CD4-positive, CD25-positive, alpha-beta regulatory T cell (primary cell): ENCODE results near the gene TMEM178A. TPM values are rescaled to one million over a fixed set of nuclear protein-coding genes. Genes with fewer than 3 reads are reported as not detected.

ENCODE experiments used
- ATAC-seq, 2 donors: fragments of 150-1000 bp; cut with Tn5 transposase; one replicate each; pipeline ENCODE4 v1.10.0; 2021; ENCODE audit warnings: low read depth in 2 of 2, moderate number of reproducible peaks in 2 of 2, moderate library complexity in 1 of 2
- DNase-seq, 3 donors: peaks; one replicate each; pipeline versions ENCODE4 v3.0.0 to v3.0.0-alpha.2; 2012 to 2022; ENCODE audit warnings: mixed read lengths in 1 of 3
- H3K27ac ChIP-seq: one replicate; pipeline ENCODE4 v1.7.0; 2013; ENCODE audit warnings: mild to moderate bottlenecking, low read length; ENCODE audit not compliant: insufficient read depth, poor library complexity, severe bottlenecking
- H3K27me3 ChIP-seq: one replicate; pipeline ENCODE4 v1.7.0; 2013; ENCODE audit warnings: low read length; ENCODE audit not compliant: control insufficient read depth, insufficient read depth
- H3K36me3 ChIP-seq: one replicate; pipeline ENCODE4 v1.7.0; 2013; ENCODE audit warnings: mild to moderate bottlenecking, low read length, moderate library complexity; ENCODE audit not compliant: control insufficient read depth, insufficient read depth
- H3K4me1 ChIP-seq: 2 replicates; pipeline ENCODE4 v1.7.0; 2013; ENCODE audit warnings: mild to moderate bottlenecking, low read length; ENCODE audit not compliant: insufficient read depth, control insufficient read depth, poor library complexity, severe bottlenecking
- H3K4me3 ChIP-seq: one replicate; pipeline ENCODE4 v1.7.0; 2013; ENCODE audit warnings: low read depth, mild to moderate bottlenecking, low read length, moderate library complexity
- H3K9me3 ChIP-seq, 2 experiments: 1 replicate in 1 of 2; 2 replicates in 1 of 2; pipeline ENCODE4 v1.7.0; 2013; ENCODE audit warnings: low read length in 2 of 2, mild to moderate bottlenecking in 1 of 2, moderate library complexity in 1 of 2; ENCODE audit not compliant: control insufficient read depth in 2 of 2
- H3K27ac Mint-ChIP-seq, 3 donors: one replicate each; pipeline ENCODE4 v1.8.0; 2020 to 2022; ENCODE audit warnings: mild to moderate bottlenecking in 3 of 3, mixed read lengths in 3 of 3, moderate library complexity in 2 of 3
- H3K27me3 Mint-ChIP-seq: one replicate; pipeline ENCODE4 v1.8.0; 2022; ENCODE audit warnings: mild to moderate bottlenecking, mixed read lengths
- H3K36me3 Mint-ChIP-seq: one replicate; pipeline ENCODE4 v1.8.0; 2020; ENCODE audit warnings: mixed read lengths
- H3K4me1 Mint-ChIP-seq, 4 donors: one replicate each; pipeline ENCODE4 v1.8.0; 2020 to 2022; ENCODE audit warnings: mixed read lengths in 4 of 4, mild to moderate bottlenecking in 1 of 4
- H3K4me3 Mint-ChIP-seq, 4 donors: one replicate each; pipeline ENCODE4 v1.8.0; 2020 to 2022; ENCODE audit warnings: mild to moderate bottlenecking in 4 of 4, mixed read lengths in 4 of 4, moderate library complexity in 3 of 4
- H3K9me3 Mint-ChIP-seq, 7 donors: one replicate each; pipeline ENCODE4 v1.8.0; 2020 to 2022; ENCODE audit warnings: mixed read lengths in 7 of 7, mild to moderate bottlenecking in 3 of 7, moderate library complexity in 2 of 7
- polyA plus RNA-seq, 4 donors: library from polyadenylated mRNA; unstranded; fragments of 300-500 nt; fragmentation: Illumina TruSeq; gene quantifications; one replicate each; pipeline ENCODE4 v1.2.3, GENCODE V29; 2021
- total RNA-seq: library from RNA; stranded (reverse); gene quantifications from one replicate; pipeline ENCODE4 v1.2.3, GENCODE V29; 2022

Gene TMEM178A
- total and polyA plus RNA-seq, 5 donors from 2014 or later, result not detected

DNA sequence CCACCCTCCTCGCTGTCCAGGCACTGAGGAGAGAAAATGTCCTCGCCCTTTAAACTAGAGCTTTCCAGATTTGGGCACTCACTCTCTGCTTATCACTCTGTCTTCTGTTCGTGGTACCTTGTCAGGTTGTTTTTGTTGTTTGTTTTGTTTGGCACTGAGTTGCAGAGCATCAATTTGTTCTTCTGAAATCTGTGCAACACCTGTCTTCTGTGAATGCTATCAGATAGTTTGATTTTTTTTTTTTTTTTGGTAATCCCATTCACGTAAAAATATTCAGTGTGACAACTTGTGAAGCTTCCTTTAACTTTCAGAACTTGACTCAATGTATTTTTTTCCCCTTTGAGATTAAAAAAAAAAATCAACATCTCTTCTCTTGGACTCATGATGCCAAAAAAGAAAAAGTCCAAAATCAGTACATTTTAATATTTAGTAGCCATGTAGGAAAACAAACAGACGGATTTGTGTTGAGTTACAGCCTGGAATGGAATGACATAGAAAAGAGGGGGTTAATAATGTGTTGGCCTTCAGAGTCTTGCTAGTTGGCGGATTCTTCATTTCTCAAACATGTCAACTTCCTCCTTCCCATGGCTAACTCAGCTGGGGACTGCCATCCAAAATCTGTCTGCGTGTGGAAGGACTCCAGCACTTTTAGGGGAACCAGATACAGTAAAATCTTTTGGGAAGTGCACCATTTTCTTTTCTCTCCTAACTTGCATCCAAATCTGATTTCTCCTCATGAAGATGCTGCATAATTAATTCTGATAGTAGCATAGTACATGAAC is 1.6 kb downstream of the TMEM178A start:
- DNase-seq (no peak), ATAC-seq (no peak)
- Mint-ChIP-seq H3K9me3 (peaks cover 0 to 4% (median 0%) of the 10 kb centered on the region in 7 donors), H3K36me3 (no peaks in the 10 kb centered on the region), H3K27me3 (peaks cover 77% of the 10 kb centered on the region), H3K4me3 (peak overlapping the region in 2 of 4 donors; percentile 4 to 53), H3K4me1 (peaks cover 0 to 12% (median 5%) of the 10 kb centered on the region in 4 donors), H3K27ac (no peak overlapping the region)
- Histone ChIP-seq H3K4me1 (peaks cover 4% of the 10 kb centered on the region), H3K9me3 (no peaks in the 10 kb centered on the region), H3K27ac (no peak overlapping the region), H3K4me3 (no peak overlapping the region), H3K36me3 (no peaks in the 10 kb centered on the region), H3K27me3 (peaks cover 38% of the 10 kb centered on the region)

DNA sequence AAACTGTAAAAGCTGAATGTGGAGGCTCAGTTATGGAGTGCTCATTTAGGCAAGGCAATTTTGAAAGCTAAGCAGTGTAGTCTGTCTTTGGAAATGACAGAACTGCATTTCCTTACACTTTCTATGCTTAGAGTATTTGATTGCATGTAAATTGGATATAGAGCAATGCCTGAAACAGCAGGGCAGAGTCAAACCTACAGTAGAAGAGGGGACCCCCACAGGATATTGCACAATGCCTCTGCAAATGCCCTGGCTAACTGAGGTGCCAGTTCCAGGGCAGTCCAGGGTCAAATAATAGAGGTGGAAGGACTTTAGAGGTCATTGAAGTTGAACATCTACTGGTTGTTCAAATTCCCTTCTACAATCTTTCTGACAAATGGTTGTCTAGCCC is 2.2 kb downstream of the TMEM178A start:
- Histone ChIP-seq H3K27ac (no peak overlapping the region), H3K4me1 (peaks cover 4% of the 10 kb centered on the region), H3K4me3 (no peak overlapping the region), H3K27me3 (peaks cover 37% of the 10 kb centered on the region), H3K9me3 (no peaks in the 10 kb centered on the region), H3K36me3 (no peaks in the 10 kb centered on the region)
- Mint-ChIP-seq H3K27me3 (peaks cover 73% of the 10 kb centered on the region), H3K9me3 (peaks cover 0 to 4% (median 0%) of the 10 kb centered on the region in 7 donors), H3K4me1 (peaks cover 0 to 12% (median 5%) of the 10 kb centered on the region in 4 donors), H3K4me3 (peak overlapping the region in 1 of 4 donors; percentile 53), H3K27ac (no peak overlapping the region), H3K36me3 (no peaks in the 10 kb centered on the region)
- ATAC-seq, result no peak
- no peak for DNase-seq

DNA sequence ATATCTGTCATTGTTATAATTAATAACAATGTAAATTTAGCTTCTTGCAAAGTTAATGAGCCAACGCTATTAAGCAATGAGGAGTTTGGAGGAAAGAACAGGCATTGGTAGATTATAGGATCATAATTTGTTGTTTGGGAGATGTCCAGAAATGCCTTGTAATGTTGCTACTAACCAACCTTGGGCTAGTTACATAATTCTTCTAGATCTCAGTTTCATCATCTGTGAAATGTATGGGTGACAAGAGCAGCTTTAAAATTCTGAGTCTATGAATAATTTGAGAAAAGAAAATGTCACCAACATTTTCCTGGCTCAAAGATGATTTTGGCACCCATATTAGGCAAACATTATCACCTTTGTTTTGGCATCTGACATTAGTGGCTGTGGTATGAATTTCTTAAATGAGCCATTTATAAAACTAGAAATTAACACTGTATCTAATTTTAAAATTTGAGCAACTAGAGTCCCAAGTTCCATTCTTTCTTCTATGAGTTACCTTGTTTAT is 2.9 kb downstream of the TMEM178A start:
- Histone ChIP-seq H3K36me3 (no peaks in the 10 kb centered on the region), H3K27ac (no peak overlapping the region), H3K9me3 (no peaks in the 10 kb centered on the region), H3K27me3 (peaks cover 33% of the 10 kb centered on the region), H3K4me1 (peaks cover 4% of the 10 kb centered on the region), H3K4me3 (no peak overlapping the region)
- DNase-seq (no peak), ATAC-seq (no peak)
- Mint-ChIP-seq H3K36me3 (no peaks in the 10 kb centered on the region), H3K4me1 (peaks cover 0 to 12% (median 5%) of the 10 kb centered on the region in 4 donors), H3K27ac (no peak overlapping the region), H3K27me3 (peaks cover 66% of the 10 kb centered on the region), H3K4me3 (no peak overlapping the region), H3K9me3 (peaks cover 0 to 3% (median 0%) of the 10 kb centered on the region in 7 donors)

DNA sequence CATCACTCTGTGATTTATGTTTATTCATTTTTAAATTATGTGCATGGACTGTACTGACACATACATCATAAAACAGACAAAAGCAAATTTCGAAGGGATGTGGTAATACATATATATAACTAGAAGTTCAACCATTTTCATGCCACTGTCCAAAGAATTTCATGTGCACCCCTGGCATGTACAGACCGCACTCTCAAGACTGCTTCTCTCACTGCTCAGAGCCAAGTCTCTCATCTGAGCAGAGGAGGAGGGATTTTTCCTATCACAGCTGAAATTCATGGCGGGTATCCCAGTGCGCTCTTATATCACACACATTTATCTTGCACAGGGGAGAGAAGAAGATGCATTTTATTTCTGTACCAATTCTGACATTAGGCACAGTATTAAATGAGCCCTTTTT is 5.9 kb downstream of the TMEM178A start:
- Histone ChIP-seq H3K27me3 (peaks cover 25% of the 10 kb centered on the region), H3K4me1 (peaks cover under 1% of the 10 kb centered on the region), H3K27ac (no peak overlapping the region), H3K36me3 (no peaks in the 10 kb centered on the region), H3K4me3 (no peak overlapping the region), H3K9me3 (no peaks in the 10 kb centered on the region)
- peaks cover 0 to 6% (median 2%) of the 10 kb centered on the region in 4 donors for H3K4me1 Mint-ChIP-seq
- ATAC-seq, result no peak
- H3K27me3 Mint-ChIP-seq, result peaks cover 45% of the 10 kb centered on the region
- DNase-seq, result no peak
- H3K27ac Mint-ChIP-seq, result no peak overlapping the region
- no peak overlapping the region for H3K4me3 Mint-ChIP-seq
- H3K36me3 Mint-ChIP-seq, result no peaks in the 10 kb centered on the region
- no peaks in the 10 kb centered on the region for H3K9me3 Mint-ChIP-seq

DNA sequence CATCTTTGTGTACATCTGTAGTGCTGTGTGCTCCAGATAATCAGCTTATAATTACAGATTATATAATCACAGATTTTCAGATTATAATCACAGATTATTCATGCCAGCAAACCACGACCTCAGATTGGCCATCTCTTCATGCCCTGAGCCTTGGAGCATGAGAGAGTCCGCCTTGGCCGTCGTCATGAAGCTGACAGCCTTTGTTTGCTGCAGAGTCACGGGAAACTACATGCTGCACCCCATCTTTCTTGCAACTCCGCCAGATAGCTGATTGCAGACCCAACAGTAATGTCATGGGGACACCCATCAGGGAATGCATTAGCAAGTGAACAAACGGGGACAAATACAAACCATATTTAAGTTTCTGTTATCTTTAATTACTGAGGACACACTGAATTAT is 7.3 kb downstream of the TMEM178A start:
- DNase-seq (no peak), ATAC-seq (no peak)
- no peaks in the 10 kb centered on the region for H3K36me3 ChIP-seq
- H3K9me3 ChIP-seq, result no peaks in the 10 kb centered on the region
- peaks cover 0 to 4% (median 0%) of the 10 kb centered on the region in 7 donors for H3K9me3 Mint-ChIP-seq
- H3K27me3 ChIP-seq, result peaks cover 14% of the 10 kb centered on the region
- H3K27me3 Mint-ChIP-seq, result peaks cover 35% of the 10 kb centered on the region
- H3K27ac ChIP-seq, result no peak overlapping the region
- H3K4me1 ChIP-seq, result no peaks in the 10 kb centered on the region
- no peaks in the 10 kb centered on the region for H3K36me3 Mint-ChIP-seq
- H3K4me1 Mint-ChIP-seq, result no peaks in the 10 kb centered on the region
- H3K4me3 Mint-ChIP-seq, result no peak overlapping the region
- no peak overlapping the region for H3K4me3 ChIP-seq
- no peak overlapping the region for H3K27ac Mint-ChIP-seq

DNA sequence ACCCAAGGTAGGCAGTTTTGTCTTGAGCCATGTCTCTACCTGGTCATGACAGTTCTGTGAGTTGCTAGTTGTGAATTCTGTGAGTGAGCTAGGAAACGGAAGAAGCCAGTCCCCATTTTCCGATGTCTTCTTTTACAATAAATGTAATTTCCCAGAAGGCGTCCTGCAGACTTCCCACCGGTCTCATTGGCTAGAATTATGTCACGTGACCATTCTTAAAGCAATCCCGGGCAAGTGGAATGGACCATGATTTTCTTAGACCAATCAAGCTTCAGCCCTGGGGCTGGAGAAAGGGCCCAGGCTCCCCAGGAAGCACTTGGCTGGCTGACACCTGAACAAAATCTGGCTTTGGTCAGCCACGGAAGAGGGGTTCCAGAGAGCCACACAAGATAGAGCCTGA is 10.6 kb downstream of the TMEM178A start:
- Histone ChIP-seq H3K9me3 (no peaks in the 10 kb centered on the region), H3K27ac (no peak overlapping the region), H3K4me3 (no peak overlapping the region), H3K27me3 (peaks cover 10% of the 10 kb centered on the region), H3K36me3 (no peaks in the 10 kb centered on the region), H3K4me1 (no peaks in the 10 kb centered on the region)
- H3K4me1 Mint-ChIP-seq, result no peaks in the 10 kb centered on the region
- H3K9me3 Mint-ChIP-seq, result peaks cover 0 to 4% (median 2%) of the 10 kb centered on the region in 7 donors
- H3K36me3 Mint-ChIP-seq, result no peaks in the 10 kb centered on the region
- H3K4me3 Mint-ChIP-seq, result no peak overlapping the region
- H3K27me3 Mint-ChIP-seq, result peaks cover 20% of the 10 kb centered on the region
- no peak overlapping the region for H3K27ac Mint-ChIP-seq
- ATAC-seq, result no peak
- DNase-seq, result no peak

DNA sequence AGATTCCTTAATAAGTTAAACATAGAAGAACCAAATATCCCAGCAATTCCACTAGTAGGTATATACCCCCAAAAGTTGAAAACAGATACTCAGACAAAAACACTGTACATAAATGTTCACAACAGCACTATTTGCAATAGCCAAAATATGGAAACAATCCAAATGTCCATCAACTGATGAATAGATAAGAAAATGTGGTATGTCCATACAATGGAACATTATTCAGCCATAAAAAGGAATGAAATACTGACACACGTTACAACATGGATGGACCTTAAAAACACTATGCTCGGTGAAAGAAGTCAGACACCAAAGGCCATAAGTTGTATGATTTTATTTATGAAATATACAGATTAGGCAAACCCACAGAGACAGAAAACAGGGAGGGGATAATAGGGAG is 12.5 kb downstream of the TMEM178A start:
- H3K27me3 ChIP-seq, result peaks cover 8% of the 10 kb centered on the region
- H3K4me3 ChIP-seq, result no peak overlapping the region
- no peak for DNase-seq
- ATAC-seq, result no peak
- no peak overlapping the region for H3K27ac ChIP-seq
- H3K9me3 Mint-ChIP-seq, result peaks cover 0 to 4% (median 2%) of the 10 kb centered on the region in 7 donors
- H3K36me3 Mint-ChIP-seq, result no peaks in the 10 kb centered on the region
- H3K4me3 Mint-ChIP-seq, result no peak overlapping the region
- H3K36me3 ChIP-seq, result no peaks in the 10 kb centered on the region
- H3K4me1 ChIP-seq, result no peaks in the 10 kb centered on the region
- H3K27me3 Mint-ChIP-seq, result peaks cover 18% of the 10 kb centered on the region
- no peak overlapping the region for H3K27ac Mint-ChIP-seq
- no peaks in the 10 kb centered on the region for H3K9me3 ChIP-seq
- no peaks in the 10 kb centered on the region for H3K4me1 Mint-ChIP-seq

DNA sequence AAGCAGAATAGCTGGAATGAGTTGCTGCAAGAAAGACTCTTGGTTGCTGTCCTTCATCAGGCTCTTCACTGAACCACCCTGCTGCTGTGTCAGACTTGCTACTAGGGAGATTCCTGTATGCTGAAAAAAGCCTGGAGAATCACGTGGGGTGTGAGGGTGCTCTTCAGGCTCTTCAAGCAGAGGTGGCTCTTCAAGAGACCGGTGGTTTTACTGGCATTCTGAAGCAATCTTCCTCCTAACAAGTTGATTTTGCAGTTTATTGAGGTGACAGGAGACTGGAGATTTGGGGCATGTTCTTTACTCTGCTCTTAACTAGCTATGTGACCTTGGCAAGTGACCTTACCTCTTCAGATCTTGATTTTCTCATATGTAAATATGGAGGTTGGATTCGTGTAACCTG is 14.1 kb downstream of the TMEM178A start:
- Histone ChIP-seq H3K4me3 (no peak overlapping the region), H3K36me3 (no peaks in the 10 kb centered on the region), H3K4me1 (no peaks in the 10 kb centered on the region), H3K27ac (no peak overlapping the region), H3K27me3 (peaks cover 5% of the 10 kb centered on the region), H3K9me3 (no peaks in the 10 kb centered on the region)
- ATAC-seq (no peak), DNase-seq (no peak)
- Mint-ChIP-seq H3K9me3 (peaks cover 0 to 4% (median 2%) of the 10 kb centered on the region in 7 donors), H3K27ac (no peak overlapping the region), H3K27me3 (peaks cover 27% of the 10 kb centered on the region), H3K36me3 (no peaks in the 10 kb centered on the region), H3K4me3 (no peak overlapping the region), H3K4me1 (no peaks in the 10 kb centered on the region)
